Ovary (tissue), 9 donors: ENCODE data around the gene UGT1A10. TPM values are rescaled to one million over a fixed set of nuclear protein-coding genes. Genes with fewer than 3 reads are reported as not detected.

Source experiments
- DNase-seq, 5 donors: peaks; one replicate each; pipeline ENCODE4 v3.0.0-alpha.2; 2019 to 2020
- H3K27ac ChIP-seq, 2 donors: fragments of 200-600 bp; one replicate each; pipeline versions ENCODE4 v1.5.1 to v1.8.0; 2019 to 2022
- H3K27me3 ChIP-seq: fragments of 200-600 bp; one replicate; pipeline ENCODE4 v1.8.0; 2022
- H3K36me3 ChIP-seq: fragments of 200-600 bp; sonication (generic); one replicate; pipeline ENCODE4 v1.5.1; 2019
- H3K4me1 ChIP-seq: one replicate; pipeline ENCODE4 v1.8.1; 2013; ENCODE audit warnings: mild to moderate bottlenecking, moderate library complexity; ENCODE audit not compliant: insufficient read depth
- H3K4me3 ChIP-seq: fragments of 200-600 bp; sonication (generic); one replicate; pipeline ENCODE4 v1.5.1; 2017
- H3K9me3 ChIP-seq, 2 donors: fragments of 200-600 bp in 1 of 2; sonication (generic) in 1 of 2; one replicate each; pipeline versions ENCODE4 v1.5.1 to v1.8.1; 2013 to 2019; ENCODE audit warnings: mild to moderate bottlenecking in 1 of 2, moderate library complexity in 1 of 2
- EP300 ChIP-seq: sonication (generic); formaldehyde crosslinking; IDR thresholded peaks from one replicate; pipeline ENCODE4 v1.6.1; 2017; ENCODE audit warnings: antibody characterized with exemption
- POLR2A ChIP-seq: fragments of 450-650 bp; IDR thresholded peaks from one replicate; pipeline ENCODE4 v1.6.1; 2017; ENCODE audit warnings: antibody characterized with exemption, mild to moderate bottlenecking, moderate library complexity
- WGBS, 3 donors: extraction: QIAGEN DNeasy Blood & Tissue Kit in 1 of 3; methylation state at CpG; one replicate each; pipeline versions ENCODE4 v1.1.5 to v1.1.7; 2013 to 2017; 5-methylcytosine and 5-hydroxymethylcytosine counted together
- intact Hi-C, 4 donors: fragments of 100-400 bp; cut with DNase I; formaldehyde crosslinking; loops; one replicate each; pipeline versions ENCODE4 v1.11.0 to v1.15.1; 2022 to 2023
- polyA plus RNA-seq, 2 donors: library from polyadenylated mRNA; stranded (reverse); fragments of 200-250 nt in 1 of 2; fragments of 350-450 nt in 1 of 2; fragmentation: Illumina TruSeq in 1 of 2; extraction: RNeasy Lipid Tissue Mini Kit (QIAGEN cat#74804) in 1 of 2; gene quantifications; one replicate each; pipeline ENCODE4 v1.2.3, GENCODE V29; 2013 to 2014
- total RNA-seq, 7 donors: library from RNA; depleted of rRNA in 2 of 7; stranded (reverse); fragments of >200 nt in 2 of 7; fragmentation: NEBNext Ultra II Directional in 3 of 7; extraction: Animal tissue kit (Norgen Biotek cat#: 25700) in 3 of 7; gene quantifications; one replicate each; pipeline versions ENCODE4 v1.1.0 to v1.2.4, GENCODE V29; 2016 to 2023
- TF ChIP-seq, protein P1 (sequence below), 3 donors: fragments of 450-650 bp in 2 of 3; fragments of 200-600 bp in 1 of 3; IDR thresholded peaks; one replicate each; pipeline versions ENCODE4 v1.5.1 to v1.8.0; 2016 to 2022; ENCODE audit warnings: antibody characterized with exemption in 3 of 3, mild to moderate bottlenecking in 1 of 3
- donor health status: DM: no; HTN: no; CAD: no; lungs with moderate emphysema.
- donor health status: DM: no; HTN: no; CAD: no.
- donor health status: Bipolar disorder and iron deficiency.
- donor health status: DM: yes; HTN: yes; CAD: no.
- donor health status: DM: no; HTN: no; CAD: no.
- donor health status: DM: yes; HTN: yes; CAD: no.

The UGT1A10 gene
- total and polyA plus RNA-seq, 9 donors, result not detected

DNA sequence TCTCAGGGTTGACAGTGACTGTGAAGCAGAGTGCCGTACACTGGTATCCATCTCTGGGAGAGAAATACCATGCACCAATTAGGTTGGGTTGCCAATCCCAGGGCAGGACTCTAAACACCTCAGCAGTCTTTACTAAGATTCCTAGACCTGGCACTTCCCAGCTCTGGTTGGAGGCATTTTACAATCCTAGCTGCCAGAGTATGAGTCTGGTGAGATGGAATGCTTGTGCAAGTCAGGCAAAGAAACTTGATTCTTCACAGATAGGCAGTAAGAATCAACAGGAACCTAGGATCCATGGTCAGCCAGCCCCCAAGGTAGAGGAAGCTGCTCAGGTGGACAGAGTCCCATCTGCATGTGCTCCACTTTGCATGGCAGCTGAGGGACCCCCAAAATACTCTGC is 70.5 kb downstream of the UGT1A10 start:
- TF ChIP-seq EP300 (no peak), POLR2A (no peak)
- TF ChIP-seq, protein P1, sequence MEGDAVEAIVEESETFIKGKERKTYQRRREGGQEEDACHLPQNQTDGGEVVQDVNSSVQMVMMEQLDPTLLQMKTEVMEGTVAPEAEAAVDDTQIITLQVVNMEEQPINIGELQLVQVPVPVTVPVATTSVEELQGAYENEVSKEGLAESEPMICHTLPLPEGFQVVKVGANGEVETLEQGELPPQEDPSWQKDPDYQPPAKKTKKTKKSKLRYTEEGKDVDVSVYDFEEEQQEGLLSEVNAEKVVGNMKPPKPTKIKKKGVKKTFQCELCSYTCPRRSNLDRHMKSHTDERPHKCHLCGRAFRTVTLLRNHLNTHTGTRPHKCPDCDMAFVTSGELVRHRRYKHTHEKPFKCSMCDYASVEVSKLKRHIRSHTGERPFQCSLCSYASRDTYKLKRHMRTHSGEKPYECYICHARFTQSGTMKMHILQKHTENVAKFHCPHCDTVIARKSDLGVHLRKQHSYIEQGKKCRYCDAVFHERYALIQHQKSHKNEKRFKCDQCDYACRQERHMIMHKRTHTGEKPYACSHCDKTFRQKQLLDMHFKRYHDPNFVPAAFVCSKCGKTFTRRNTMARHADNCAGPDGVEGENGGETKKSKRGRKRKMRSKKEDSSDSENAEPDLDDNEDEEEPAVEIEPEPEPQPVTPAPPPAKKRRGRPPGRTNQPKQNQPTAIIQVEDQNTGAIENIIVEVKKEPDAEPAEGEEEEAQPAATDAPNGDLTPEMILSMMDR (IDR thresholded peaks at IDR 0.05), result no peak
- Histone ChIP-seq H3K36me3 (no peaks in the 10 kb centered on the region), H3K27ac (no peak overlapping the region), H3K4me3 (no peak overlapping the region), H3K4me1 (no peaks in the 10 kb centered on the region), H3K27me3 (no peaks in the 10 kb centered on the region), H3K9me3 (no peaks in the 10 kb centered on the region)
- WGBS, 3 donors, result 50 to 89% (median 83%) methylated on average over 1 of the region's 1 CpG
- DNase-seq, result no peak
- intact Hi-C loops, result no loop called here

GRCh38 chr2:233707940-233708644 is 71.8 kb downstream of the UGT1A10 start:
- Histone ChIP-seq H3K4me3 (no peak overlapping the region), H3K27me3 (no peaks in the 10 kb centered on the region), H3K4me1 (no peaks in the 10 kb centered on the region), H3K27ac (no peak overlapping the region), H3K36me3 (no peaks in the 10 kb centered on the region), H3K9me3 (no peaks in the 10 kb centered on the region)
- TF ChIP-seq POLR2A (no peak), EP300 (no peak)
- TF ChIP-seq, protein P1 (IDR thresholded peaks at IDR 0.05), result no peak
- WGBS, 3 donors, result 40 to 50% (median 48%) methylated on average over 10 of the region's 10 CpGs
- intact Hi-C loops, result no loop called here
- no peak for DNase-seq

DNA sequence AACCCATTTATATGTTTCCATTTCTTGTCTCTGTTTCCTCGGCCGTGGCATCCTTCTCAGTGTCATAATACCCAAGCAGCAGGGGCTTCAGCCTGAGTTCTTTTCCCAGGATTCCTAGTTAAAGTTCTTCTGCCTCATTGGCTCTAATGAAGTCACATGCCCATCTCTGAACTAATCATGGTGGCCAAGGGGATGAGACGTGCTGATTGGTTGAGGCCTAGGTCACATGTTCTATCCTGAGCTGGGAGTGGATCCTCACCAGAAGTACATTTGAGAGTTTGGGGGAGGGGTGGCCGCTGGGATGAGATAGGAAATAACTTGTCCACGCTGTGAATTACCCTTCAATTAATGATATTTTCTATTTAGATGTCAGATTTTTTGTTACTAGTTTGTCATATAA is 72.7 kb downstream of the UGT1A10 start:
- no peak for DNase-seq
- WGBS, 3 donors, result 70 to 87% (median 78%) methylated on average over 5 of the region's 5 CpGs
- H3K27me3 ChIP-seq, result no peaks in the 10 kb centered on the region
- no peak overlapping the region for H3K27ac ChIP-seq
- no peak overlapping the region for H3K4me3 ChIP-seq
- no peaks in the 10 kb centered on the region for H3K9me3 ChIP-seq
- no peaks in the 10 kb centered on the region for H3K4me1 ChIP-seq
- TF ChIP-seq POLR2A (no peak), EP300 (no peak)
- TF ChIP-seq, protein P1 (IDR thresholded peaks at IDR 0.05), result no peak
- intact Hi-C loops, result no loop called here
- H3K36me3 ChIP-seq, result no peaks in the 10 kb centered on the region

- Histone ChIP-seq H3K9me3 (no peaks in the 10 kb centered on the region), H3K27me3 (no peaks in the 10 kb centered on the region), H3K36me3 (no peaks in the 10 kb centered on the region), H3K4me1 (no peaks in the 10 kb centered on the region), H3K27ac (no peak overlapping the region), H3K4me3 (no peak overlapping the region)
- peak; percentile 23 to 71 (median 27) for DNase-seq
- intact Hi-C loops, result no loop called here
- TF ChIP-seq, protein P1 (IDR thresholded peaks at IDR 0.05), result no peak
- TF ChIP-seq EP300 (no peak), POLR2A (no peak)
- WGBS, 3 donors, result 35 to 39% (median 39%) methylated on average over 11 of the region's 11 CpGs
Measured at GRCh38 chr2:233711312-233712008, 75.2 kb downstream of the UGT1A10 start.
